Endothelial cell (in vitro differentiated cells): ENCODE measurements around the gene MAP6. TPM values are rescaled to one million over a fixed set of nuclear protein-coding genes. Genes with fewer than 3 reads are reported as not detected.

Experiments used
- DNase-seq: peaks from one replicate; pipeline ENCODE4 v3.0.0; 2021; ENCODE audit warnings: low spot score
- H3K27ac Mint-ChIP-seq: one replicate; pipeline ENCODE4 v1.8.0; 2021; ENCODE audit warnings: mixed read lengths, inconsistent platforms; ENCODE audit not compliant: unreplicated experiment
- H3K27me3 Mint-ChIP-seq: one replicate; pipeline ENCODE4 v1.8.0; 2021; ENCODE audit warnings: mild to moderate bottlenecking, moderate library complexity, mixed read lengths, inconsistent platforms; ENCODE audit not compliant: unreplicated experiment
- H3K36me3 Mint-ChIP-seq: one replicate; pipeline ENCODE4 v1.8.0; 2021; ENCODE audit warnings: mild to moderate bottlenecking, low read depth, mixed read lengths, inconsistent platforms; ENCODE audit not compliant: unreplicated experiment
- H3K4me1 Mint-ChIP-seq: one replicate; pipeline ENCODE4 v1.8.0; 2021; ENCODE audit warnings: mild to moderate bottlenecking, mixed read lengths, inconsistent platforms; ENCODE audit not compliant: unreplicated experiment
- H3K4me3 Mint-ChIP-seq: one replicate; pipeline ENCODE4 v1.8.0; 2021; ENCODE audit warnings: mild to moderate bottlenecking, mixed read lengths, inconsistent platforms; ENCODE audit not compliant: unreplicated experiment
- H3K9me3 Mint-ChIP-seq: one replicate; pipeline ENCODE4 v1.8.0; 2021; ENCODE audit warnings: mixed read lengths, inconsistent platforms; ENCODE audit not compliant: unreplicated experiment
- CTCF ChIP-seq: fragments of 200-600 bp; sonication (generic); IDR thresholded peaks from one replicate; pipeline ENCODE4 v1.5.0; 2021; ENCODE audit warnings: antibody characterized with exemption; ENCODE audit not compliant: unreplicated experiment
- total RNA-seq: library from RNA; stranded (reverse); fragmentation: NEBNext Ultra II Directional; extraction: Animal tissue kit (Norgen Biotek cat#: 25700); gene quantifications from one replicate; pipeline ENCODE4 v1.2.1, GENCODE V29; 2021; ENCODE audit not compliant: unreplicated experiment

The MAP6 gene
- total RNA-seq, 1 donor from 2014 or later, result 0.26 TPM

GRCh38 chr11:75644370-75644769, 24.5 kb downstream of the MAP6 start:
- no peaks in the 10 kb centered on the region for H3K27me3 Mint-ChIP-seq

GRCh38 chr11:75642402-75643113, 26.3 kb downstream of the MAP6 start:
- no peak for DNase-seq
- Mint-ChIP-seq H3K27me3 (no peaks in the 10 kb centered on the region), H3K4me3 (no peak overlapping the region), H3K9me3 (no peaks in the 10 kb centered on the region), H3K4me1 (peaks cover 3% of the 10 kb centered on the region), H3K27ac (no peak overlapping the region), H3K36me3 (no peaks in the 10 kb centered on the region)
- TF ChIP-seq CTCF, result no peak

More at GRCh38 chr11:75644370-75644769, 24.5 kb downstream of the MAP6 start:
- DNase-seq, result no peak
- TF ChIP-seq CTCF, result no peak
- H3K27ac Mint-ChIP-seq, result no peak overlapping the region
- peaks cover 3% of the 10 kb centered on the region for H3K4me1 Mint-ChIP-seq
- H3K9me3 Mint-ChIP-seq, result no peaks in the 10 kb centered on the region
- no peaks in the 10 kb centered on the region for H3K36me3 Mint-ChIP-seq
- H3K4me3 Mint-ChIP-seq, result no peak overlapping the region

- TF ChIP-seq CTCF, result no peak
- DNase-seq, result no peak
- Mint-ChIP-seq H3K4me1 (no peaks in the 10 kb centered on the region), H3K4me3 (no peak overlapping the region), H3K36me3 (no peaks in the 10 kb centered on the region), H3K27ac (no peak overlapping the region), H3K9me3 (no peaks in the 10 kb centered on the region), H3K27me3 (no peaks in the 10 kb centered on the region)
Measured at GRCh38 chr11:75639762-75640181, 29.1 kb downstream of the MAP6 start.

GRCh38 chr11:75637998-75638397, 30.8 kb downstream of the MAP6 start:
- Mint-ChIP-seq H3K27me3 (peaks cover 1% of the 10 kb centered on the region), H3K4me1 (no peaks in the 10 kb centered on the region), H3K9me3 (no peaks in the 10 kb centered on the region), H3K4me3 (no peak overlapping the region), H3K27ac (no peak overlapping the region), H3K36me3 (no peaks in the 10 kb centered on the region)
- TF ChIP-seq CTCF, result no peak
- DNase-seq, result no peak

GRCh38 chr11:75635066-75635862, 33.6 kb downstream of the MAP6 start:
- DNase-seq, result no peak
- H3K4me1 Mint-ChIP-seq, result no peaks in the 10 kb centered on the region
- TF ChIP-seq CTCF, result no peak
- peaks cover 1% of the 10 kb centered on the region for H3K27me3 Mint-ChIP-seq
- H3K27ac Mint-ChIP-seq, result no peak overlapping the region
- H3K4me3 Mint-ChIP-seq, result no peak overlapping the region
- H3K36me3 Mint-ChIP-seq, result no peaks in the 10 kb centered on the region
- no peaks in the 10 kb centered on the region for H3K9me3 Mint-ChIP-seq
